NCI-H146 treated with DMSO at 0.1 percent for 48 hours (cell line): ENCODE results near the gene RALGAPA2.

Experiments
- DNase-seq: peaks from one replicate; lab custom pipeline; 2025; ENCODE audit not compliant: unreplicated experiment; lab: John Stamatoyannopoulos, UW

Gene RALGAPA2

GRCh38 chr20:20721489-20721888, 9.0 kb upstream of the RALGAPA2 start:
- DNase-seq: no peak

DNA sequence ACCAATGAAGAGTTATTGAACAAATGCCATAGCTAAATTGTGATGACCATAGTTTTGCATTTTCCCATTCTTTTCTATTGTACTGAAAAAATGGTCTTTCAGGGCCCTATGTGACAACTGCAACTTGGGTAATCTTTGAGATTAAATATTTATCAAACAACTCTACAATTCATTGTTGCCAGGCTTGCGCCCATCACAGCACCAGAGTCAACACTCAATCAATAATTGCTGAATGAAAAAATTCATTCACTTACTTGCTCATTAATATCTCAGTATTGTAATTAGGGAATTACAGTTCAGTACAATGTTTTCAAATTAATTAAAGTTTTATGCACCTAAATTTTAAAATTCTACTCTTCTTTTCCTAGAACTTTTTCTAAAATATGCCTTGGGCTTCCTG, 7.7 kb upstream of the RALGAPA2 start:
- no peak for DNase-seq

DNA sequence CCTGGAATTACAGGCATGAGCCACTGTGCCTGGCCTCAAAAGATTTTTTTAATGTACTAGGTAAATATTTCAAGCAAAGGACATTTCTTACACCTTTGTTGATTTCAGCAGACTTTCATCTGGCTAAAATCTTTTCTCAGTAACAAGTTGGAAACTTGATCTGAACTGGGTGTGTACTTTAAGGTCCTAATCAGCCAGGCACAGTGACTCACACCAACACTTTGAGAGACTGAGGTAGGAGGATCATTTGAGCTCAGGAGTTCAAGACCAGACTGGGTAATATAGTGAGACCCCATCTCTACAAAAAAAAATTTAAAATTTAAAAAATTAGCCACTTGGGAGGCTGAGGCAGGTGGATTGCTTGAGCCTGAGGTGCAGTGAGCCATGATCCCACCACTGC, 7.0 kb upstream of the RALGAPA2 start:
- no peak for DNase-seq

DNA sequence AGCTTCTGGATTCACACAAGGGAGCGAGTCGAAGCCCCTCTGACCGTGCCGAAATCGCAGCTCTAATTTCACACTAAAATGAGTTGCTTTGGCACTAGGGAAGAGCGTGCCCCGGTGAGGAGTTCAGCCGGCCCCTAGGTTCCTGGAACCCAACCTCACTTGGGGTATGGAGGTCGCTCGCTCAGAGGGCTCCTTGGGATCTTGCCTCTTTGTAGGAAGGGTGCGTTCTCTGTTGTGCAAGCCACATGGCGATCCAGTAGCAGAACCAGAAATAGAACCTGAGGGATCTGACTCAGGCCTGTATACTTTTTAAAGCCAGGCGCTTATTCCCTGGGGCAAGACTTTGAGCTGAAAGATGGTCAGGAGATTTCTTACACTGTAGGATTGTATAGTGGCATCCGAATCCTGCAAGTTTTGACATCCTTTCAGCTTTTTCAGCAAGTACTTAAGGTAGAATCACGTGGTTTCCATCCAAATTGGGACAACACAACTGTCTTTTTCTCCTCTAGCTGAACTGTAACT, 861 bp upstream of the RALGAPA2 start:
- no peak for DNase-seq

- peak; percentile 17 for DNase-seq
Measured at GRCh38 chr20:20712004-20712473, 405 bp downstream of the RALGAPA2 start.

DNA sequence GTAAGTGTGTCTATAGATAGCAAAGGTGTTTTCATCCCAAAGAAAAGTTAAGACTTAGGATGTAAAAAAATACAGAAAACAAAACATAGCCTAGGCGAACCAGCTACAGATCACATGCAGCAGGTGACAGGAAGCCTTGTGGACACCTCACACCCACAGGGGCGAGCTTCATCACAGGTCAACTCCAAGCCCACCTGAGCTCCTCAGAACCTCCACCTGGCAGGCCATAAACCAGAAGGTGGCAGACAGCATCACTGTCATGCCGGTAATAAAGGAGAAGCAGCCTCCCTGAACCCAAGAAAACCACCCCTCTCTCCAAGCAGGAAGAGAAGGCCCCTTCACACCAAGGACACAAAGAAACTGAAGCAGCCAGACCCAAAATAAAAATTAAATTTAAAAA, 1.0 kb downstream of the RALGAPA2 start:
- DNase-seq: peak; percentile 13

- DNase-seq: no peak
Measured at GRCh38 chr20:20710443-20711315, 1.8 kb downstream of the RALGAPA2 start.

GRCh38 chr20:20709887-20710286, 2.6 kb downstream of the RALGAPA2 start:
- no peak for DNase-seq

DNA sequence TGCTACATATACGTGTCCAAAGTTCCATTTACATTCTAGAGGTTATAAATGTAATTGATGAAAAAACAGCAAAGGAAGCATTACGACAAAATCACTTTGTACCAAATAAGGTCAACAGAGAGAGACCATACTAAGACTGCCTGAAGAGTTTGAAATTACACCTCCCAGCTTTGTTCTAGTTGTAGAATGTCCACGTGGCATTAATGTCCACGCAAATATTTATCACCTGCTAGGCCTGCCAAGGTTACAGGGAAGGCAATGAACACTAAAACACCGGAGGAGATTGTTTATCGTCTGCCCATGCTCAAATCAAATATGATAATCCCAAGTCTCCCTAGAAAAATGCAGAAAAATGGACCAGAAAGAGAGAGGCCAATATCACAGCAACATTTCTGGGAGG, 6.2 kb downstream of the RALGAPA2 start:
- no peak for DNase-seq

- no peak for DNase-seq
Measured at GRCh38 chr20:20702330-20703245, 9.9 kb downstream of the RALGAPA2 start.

DNA sequence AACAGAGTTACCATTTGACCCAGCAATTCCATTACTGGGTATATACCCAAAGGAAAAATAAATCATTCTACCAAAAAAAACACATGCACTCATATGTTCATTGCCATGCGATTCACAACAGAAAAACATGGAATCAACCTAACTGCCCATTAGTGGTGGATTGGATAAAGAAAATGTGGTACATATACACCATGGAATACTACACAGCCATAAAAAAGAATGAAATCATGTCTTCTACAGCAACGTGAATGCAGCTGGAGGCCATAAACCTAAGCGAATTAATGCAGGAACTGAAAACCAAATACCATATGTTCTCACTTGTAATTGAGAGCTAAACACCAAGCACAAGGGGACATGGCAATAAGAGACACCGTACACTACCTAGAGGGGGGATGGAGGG, 12.5 kb downstream of the RALGAPA2 start:
- DNase-seq: no peak

DNA sequence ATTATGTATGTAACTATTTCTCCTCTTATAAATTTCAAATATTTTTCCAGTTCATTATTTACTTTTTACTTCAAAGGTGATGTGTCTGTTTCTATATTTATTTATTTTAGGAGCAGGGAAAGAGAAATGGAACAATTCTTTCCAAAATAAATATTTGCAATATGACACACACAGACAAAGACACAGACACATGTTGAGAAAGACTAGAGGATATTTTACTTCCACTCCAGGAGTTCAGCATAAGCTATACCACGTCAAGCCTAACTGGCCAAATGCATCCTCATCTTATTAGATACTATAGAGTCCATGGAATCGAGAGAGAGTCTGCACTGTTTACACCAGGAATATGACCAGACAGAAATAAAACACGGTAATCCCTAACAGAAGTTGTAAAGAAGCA, 13.3 kb downstream of the RALGAPA2 start:
- peak; percentile 36 for DNase-seq

- no peak for DNase-seq
Measured at GRCh38 chr20:20697325-20697845, 15.1 kb downstream of the RALGAPA2 start.

- DNase-seq: no peak
Measured at GRCh38 chr20:20695250-20695816, 17.1 kb downstream of the RALGAPA2 start.

DNA sequence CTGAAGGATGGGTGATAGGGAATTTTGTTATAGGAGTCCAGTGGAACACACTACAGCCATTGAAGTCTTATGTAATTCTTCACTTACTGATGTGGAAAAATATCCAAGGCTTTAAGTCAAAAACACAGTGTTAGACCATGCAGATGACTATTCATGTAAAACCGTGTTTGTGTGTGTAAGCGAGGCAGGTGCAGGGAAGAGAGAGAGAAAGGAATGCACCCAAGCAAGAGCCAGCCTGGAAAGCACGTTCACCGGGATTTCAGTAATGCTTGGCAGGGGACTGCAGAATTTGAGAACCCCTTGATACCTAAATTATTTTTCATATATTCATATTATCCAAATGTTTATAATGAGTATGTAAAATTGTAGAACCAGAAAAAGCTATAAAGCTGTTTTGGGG, 17.9 kb downstream of the RALGAPA2 start:
- DNase-seq: no peak

DNA sequence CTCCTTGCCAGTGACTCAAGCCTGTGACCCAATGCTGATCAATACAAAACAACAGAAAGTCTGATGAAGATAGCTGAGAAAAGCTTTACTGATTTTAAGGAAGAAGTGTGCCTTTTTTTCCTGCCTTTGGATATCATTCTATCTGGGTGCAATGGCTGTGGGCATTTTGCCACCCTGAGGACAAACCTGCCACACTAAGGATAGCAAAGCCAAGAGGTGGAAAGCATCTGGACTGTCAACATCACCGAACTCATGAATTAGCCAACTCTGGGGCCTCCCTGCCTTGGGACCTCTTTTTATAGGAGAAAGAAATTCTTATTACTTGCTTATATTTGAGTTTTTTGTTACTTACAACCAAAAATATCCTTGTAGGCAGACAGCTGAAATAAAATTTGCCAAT, 19.9 kb downstream of the RALGAPA2 start:
- no peak for DNase-seq

- DNase-seq: no peak
Measured at GRCh38 chr20:20691477-20692235, 20.8 kb downstream of the RALGAPA2 start.

DNA sequence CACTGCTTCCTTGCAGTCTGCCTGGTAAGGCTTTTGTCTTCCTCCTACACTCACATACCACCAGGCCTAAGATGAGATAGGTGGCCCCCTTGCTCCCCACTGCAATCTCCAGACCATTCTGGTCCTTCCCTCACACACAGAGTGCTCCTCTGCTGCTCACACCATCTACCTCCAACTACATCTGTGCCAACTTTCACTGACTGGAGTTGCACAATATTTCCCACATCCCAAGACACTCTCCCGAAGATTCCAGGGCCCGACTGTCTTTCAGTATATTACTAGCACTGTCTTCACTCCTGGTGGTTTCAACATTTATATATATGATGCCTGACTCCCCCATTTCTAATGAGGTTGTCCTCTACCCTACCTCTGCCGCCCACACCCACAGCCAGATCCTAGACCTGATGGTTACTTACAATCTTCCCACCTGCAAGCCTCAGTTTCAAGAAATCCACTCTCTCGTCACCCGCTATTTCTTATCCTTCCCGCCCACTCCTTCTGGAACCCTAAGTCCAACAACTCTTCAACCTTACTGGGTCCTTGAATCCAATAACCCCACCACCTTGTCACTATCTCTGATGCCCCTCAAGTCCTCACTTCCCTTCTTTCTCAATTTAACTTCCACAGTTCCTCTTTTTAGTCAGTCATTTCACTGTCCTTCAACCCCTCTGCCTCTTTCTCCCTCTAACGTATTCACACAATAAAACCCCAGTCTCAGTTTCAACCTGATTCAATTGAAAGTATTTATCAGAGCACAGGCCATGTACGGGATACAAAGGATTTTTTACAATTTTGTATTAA, 21.6 kb downstream of the RALGAPA2 start:
- DNase-seq: no peak

DNA sequence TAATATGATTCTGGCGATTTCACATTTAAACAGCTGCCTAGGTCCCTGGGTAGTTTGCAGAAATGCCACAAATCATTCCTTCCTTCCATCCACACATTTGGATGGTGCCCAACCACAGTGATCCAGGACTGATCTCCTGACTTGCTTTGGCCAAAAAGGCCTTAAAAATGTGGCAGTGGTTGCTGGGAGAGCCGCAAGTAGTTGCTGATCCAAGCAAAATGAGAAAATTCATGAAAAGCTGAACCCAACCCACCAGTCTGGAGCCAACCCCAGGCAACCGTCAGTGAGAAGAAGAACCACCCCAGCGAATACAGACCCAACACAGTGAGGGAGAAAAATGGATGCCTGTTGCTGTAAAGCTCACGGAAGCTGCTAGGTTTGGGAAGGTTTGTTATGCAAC, 25.1 kb downstream of the RALGAPA2 start:
- no peak for DNase-seq
